Measurements from ENCODE around the gene LAPTM5.

LAPTM5 gene

DNA sequence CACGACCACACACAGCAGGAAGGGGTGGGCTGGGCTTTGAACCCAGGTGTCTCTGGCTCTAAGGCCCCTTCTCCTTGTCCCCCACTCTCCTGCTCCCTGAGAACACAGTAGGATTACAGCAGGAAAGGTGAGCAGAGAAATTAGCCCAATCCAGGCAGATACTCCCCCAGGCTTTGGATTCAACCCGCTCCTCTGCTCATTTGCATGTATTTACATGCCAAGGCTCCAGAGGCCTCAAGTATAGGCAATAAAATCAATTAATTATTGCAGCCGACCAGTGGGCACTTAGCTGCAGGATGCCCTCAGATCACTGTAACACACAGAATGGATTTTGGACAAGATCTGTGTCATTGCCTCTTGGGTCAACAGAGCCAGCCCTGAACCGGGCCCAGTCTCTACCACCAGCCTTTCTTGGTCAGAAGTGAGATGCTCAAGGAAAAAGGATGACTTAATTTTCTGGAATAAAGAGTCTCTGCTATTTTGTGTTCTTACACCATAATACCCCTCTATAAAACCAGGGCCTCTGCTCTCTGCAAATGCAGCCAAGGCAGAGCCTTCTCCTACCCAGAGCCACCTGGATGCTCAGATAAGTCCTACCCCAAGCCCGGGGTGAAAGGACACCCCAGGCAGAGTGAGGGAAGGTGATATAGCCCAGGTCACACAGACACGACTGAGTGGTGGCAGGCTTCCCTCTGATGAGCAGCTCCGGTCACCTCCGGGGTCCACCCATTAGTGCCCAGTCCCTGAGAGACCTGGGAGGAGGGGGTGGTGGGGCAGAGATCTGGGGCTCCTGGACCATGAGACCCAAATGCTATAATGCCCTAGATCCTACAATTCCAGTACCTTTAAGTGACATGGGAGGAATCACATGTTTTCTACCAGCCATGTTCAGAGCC, 63.0 kb downstream of the LAPTM5 start:
- in situ Hi-C loops (cut with HindIII; ENCODE audit: low sequenced_read_pairs): no loop called here
- TF ChIP-seq, protein P1, sequence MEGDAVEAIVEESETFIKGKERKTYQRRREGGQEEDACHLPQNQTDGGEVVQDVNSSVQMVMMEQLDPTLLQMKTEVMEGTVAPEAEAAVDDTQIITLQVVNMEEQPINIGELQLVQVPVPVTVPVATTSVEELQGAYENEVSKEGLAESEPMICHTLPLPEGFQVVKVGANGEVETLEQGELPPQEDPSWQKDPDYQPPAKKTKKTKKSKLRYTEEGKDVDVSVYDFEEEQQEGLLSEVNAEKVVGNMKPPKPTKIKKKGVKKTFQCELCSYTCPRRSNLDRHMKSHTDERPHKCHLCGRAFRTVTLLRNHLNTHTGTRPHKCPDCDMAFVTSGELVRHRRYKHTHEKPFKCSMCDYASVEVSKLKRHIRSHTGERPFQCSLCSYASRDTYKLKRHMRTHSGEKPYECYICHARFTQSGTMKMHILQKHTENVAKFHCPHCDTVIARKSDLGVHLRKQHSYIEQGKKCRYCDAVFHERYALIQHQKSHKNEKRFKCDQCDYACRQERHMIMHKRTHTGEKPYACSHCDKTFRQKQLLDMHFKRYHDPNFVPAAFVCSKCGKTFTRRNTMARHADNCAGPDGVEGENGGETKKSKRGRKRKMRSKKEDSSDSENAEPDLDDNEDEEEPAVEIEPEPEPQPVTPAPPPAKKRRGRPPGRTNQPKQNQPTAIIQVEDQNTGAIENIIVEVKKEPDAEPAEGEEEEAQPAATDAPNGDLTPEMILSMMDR (IDR thresholded peaks at IDR 0.05; ENCODE audit: low read depth, low read length): no peak
- DNase-seq (ENCODE audit: low read depth, low spot score): no peak
- H3K4me3 ChIP-seq (ENCODE audit: low read depth, low read length): no peak overlapping the region

DNA sequence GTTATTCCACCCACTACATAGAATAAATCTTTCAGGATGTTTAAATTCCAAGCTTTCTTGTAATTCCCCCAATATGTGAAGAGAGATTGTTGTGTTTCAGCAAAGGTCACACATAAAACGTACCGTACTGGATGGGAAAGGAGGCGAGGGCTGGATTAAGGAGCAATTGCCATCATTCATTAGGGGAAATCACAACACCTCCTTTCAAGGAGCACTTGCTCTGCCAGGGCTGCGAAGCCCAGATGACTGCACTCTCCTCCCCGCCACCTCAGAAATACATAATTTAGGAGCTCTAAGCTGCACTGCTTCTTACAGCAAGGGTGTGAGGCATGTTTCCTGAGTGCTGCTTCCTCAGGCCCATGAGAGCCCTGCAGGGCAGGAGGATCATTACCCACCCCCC, 63.8 kb downstream of the LAPTM5 start:
- in situ Hi-C loops (cut with HindIII; ENCODE audit: low sequenced_read_pairs): no loop called here
- DNase-seq (ENCODE audit: low read depth, low spot score): no peak
- TF ChIP-seq, protein P1 (IDR thresholded peaks at IDR 0.05; ENCODE audit: low read depth, low read length): no peak
- no peak overlapping the region for H3K4me3 ChIP-seq (ENCODE audit: low read depth, low read length)

- TF ChIP-seq, protein P1 (IDR thresholded peaks at IDR 0.05; ENCODE audit: low read depth, low read length): no peak
- DNase-seq (ENCODE audit: low read depth, low spot score): no peak
- no peak overlapping the region for H3K4me3 ChIP-seq (ENCODE audit: low read depth, low read length)
- in situ Hi-C loops (cut with HindIII; ENCODE audit: low sequenced_read_pairs): no loop called here
Observed at GRCh38 chr1:30693366-30693765, 64.2 kb downstream of the LAPTM5 start.

DNA sequence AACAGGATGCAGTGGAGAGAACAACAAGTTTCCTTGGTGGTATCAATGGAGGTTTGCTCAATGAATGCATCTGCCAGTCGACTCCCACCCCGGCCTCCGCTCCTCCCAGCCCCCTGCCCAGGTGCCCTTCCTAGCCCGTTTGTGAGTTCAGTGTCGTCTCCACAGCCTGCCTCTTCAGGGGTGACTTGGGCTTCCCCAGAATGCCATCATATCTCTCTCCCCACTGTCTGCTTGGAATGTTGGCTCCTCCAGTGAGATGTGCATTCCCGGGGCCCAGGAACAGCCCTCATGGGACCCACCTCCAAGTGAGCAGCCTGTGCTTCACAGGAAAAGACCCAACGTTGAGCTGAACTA, 64.6 kb downstream of the LAPTM5 start:
- no peak overlapping the region for H3K4me3 ChIP-seq (ENCODE audit: low read depth, low read length)
- in situ Hi-C loops (cut with HindIII; ENCODE audit: low sequenced_read_pairs): no loop called here
- TF ChIP-seq, protein P1 (IDR thresholded peaks at IDR 0.05; ENCODE audit: low read depth, low read length): no peak
- DNase-seq (ENCODE audit: low read depth, low spot score): no peak

- TF ChIP-seq, protein P1 (IDR thresholded peaks at IDR 0.05; ENCODE audit: low read depth, low read length): no peak
- in situ Hi-C loops (cut with HindIII; ENCODE audit: low sequenced_read_pairs): no loop called here
- no peak overlapping the region for H3K4me3 ChIP-seq (ENCODE audit: low read depth, low read length)
- DNase-seq (ENCODE audit: low read depth, low spot score): no peak
Observed at GRCh38 chr1:30692201-30692947, 65.2 kb downstream of the LAPTM5 start.

- TF ChIP-seq, protein P1 (IDR thresholded peaks at IDR 0.05; ENCODE audit: low read depth, low read length): no peak
- in situ Hi-C loops (cut with HindIII; ENCODE audit: low sequenced_read_pairs): no loop called here
- H3K4me3 ChIP-seq (ENCODE audit: low read depth, low read length): no peak overlapping the region
- no peak for DNase-seq (ENCODE audit: low read depth, low spot score)
Observed at GRCh38 chr1:30691480-30691879, 66.1 kb downstream of the LAPTM5 start.
